GM12874 (cell line): Measurements from ENCODE around the gene SLC43A1.

Experiments used
- TF ChIP-seq, protein P1 (sequence below): IDR thresholded peaks from 2 replicates; pipeline ENCODE4 v1.5.1; 2011; ENCODE audit warnings: low read depth, mild to moderate bottlenecking, control low read depth, low read length, moderate library complexity; ENCODE audit not compliant: insufficient read depth

Gene SLC43A1

DNA sequence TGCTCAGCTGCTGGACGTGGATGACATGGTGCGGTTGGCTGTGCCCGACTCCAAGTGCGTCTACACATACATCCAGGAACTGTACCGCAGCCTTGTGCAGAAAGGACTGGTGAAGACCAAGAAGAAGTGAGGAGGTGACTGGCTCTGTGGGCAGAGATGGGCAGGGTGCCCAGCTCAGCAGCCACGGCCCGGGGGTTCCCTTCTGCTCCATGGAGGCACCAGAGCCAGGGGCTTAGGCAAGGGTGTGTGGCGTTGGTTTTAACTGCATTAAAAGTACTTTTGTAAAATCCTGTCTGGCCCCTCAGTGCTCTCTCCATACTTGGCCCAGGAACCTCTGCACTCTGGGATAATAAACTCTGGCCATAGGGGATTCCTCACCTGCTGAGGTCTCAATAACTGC, 34.5 kb upstream of the SLC43A1 start:
- TF ChIP-seq, protein P1, sequence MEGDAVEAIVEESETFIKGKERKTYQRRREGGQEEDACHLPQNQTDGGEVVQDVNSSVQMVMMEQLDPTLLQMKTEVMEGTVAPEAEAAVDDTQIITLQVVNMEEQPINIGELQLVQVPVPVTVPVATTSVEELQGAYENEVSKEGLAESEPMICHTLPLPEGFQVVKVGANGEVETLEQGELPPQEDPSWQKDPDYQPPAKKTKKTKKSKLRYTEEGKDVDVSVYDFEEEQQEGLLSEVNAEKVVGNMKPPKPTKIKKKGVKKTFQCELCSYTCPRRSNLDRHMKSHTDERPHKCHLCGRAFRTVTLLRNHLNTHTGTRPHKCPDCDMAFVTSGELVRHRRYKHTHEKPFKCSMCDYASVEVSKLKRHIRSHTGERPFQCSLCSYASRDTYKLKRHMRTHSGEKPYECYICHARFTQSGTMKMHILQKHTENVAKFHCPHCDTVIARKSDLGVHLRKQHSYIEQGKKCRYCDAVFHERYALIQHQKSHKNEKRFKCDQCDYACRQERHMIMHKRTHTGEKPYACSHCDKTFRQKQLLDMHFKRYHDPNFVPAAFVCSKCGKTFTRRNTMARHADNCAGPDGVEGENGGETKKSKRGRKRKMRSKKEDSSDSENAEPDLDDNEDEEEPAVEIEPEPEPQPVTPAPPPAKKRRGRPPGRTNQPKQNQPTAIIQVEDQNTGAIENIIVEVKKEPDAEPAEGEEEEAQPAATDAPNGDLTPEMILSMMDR: no peak

DNA sequence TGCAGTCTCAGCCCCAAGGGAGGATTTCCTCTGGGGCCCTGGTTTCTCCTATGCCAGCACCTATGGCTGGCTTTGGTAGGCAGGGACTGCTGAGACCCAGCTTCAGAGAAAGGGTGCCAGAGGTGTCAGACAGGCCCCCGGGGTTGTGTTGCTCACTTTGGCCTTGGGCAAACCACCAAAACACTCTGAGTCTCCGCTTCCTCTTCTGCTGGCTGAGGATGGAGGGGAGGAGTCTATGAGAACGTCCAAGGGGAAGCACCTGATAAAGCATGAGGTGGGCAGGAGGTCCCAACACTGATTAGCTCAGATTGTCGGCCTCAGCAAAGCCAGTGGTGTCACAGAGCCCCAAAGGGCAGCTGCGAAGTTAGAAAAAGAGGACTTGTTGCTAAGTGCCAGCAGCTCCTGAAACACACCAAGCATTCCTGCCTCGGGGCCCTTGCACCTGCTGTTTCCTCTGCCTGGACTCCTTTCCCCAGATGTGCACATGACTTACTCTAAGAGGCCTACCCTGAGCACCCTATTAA, 32.4 kb upstream of the SLC43A1 start:
- TF ChIP-seq, protein P1: no peak

DNA sequence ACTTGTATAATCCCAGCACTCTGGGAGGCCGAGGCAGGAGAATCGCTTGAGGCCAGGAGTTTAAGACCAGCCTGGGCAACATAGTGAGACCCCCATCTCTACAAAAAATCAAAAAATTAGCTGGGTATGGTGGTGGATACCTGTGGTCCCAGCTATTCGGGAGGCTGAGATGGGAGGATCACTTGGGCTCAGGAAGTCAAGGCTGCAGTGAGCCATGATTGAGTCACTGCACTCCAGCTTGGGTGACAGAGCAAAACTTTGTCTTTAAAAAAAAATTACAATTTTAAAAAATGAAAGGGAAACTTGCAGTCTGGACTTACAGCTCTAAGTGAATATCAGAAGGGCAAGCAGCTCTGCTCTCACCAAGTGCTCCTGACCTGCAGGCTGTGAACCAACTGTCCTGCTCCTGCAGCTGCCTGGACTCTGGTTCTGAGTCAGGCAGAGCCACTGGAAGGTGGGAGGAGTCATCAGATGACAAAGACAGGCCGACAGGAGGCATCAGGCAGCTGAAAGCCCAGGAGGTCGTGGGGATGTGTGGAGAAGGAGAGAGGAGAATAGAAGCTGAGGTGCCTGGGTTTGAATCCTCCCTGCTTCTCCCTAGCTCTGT, 31.5 kb upstream of the SLC43A1 start:
- TF ChIP-seq, protein P1: no peak

DNA sequence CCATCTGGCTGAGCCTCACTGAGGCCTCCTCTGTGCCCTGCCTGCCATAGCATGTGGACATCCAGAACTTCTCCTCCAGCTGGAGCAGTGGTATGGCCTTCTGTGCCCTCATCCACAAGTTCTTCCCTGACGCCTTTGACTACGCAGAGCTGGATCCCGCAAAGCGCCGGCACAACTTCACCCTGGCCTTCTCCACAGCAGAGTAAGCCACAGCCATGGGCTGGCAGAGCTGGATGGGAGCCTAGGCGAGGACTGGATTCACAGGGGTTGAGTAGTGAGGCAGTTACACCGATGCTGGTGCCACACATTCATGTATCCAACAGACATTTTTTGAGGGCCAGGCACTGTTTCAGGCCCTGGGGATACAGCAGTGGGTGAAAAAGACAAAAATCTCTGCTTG, 30.9 kb upstream of the SLC43A1 start:
- TF ChIP-seq, protein P1: no peak

DNA sequence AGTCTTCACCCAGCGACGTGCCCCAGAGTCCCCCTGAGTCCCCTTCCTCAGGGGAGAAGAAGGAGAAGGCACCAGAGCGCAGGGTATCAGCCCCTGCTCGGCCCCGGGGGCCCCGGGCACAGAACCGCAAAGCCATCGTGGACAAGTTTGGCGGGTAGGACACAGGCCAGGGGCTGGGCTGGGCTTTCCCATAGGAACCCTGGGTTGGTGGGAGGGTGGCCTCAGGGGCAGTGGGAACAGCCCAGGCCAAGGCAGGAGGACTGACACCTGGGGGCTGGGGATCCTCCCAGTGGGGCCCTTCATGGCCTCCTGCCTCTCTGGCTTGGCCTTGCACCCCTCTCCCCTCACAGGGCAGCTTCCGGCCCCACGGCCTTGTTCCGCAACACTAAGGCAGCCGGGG, 30.4 kb upstream of the SLC43A1 start:
- TF ChIP-seq, protein P1: no peak

DNA sequence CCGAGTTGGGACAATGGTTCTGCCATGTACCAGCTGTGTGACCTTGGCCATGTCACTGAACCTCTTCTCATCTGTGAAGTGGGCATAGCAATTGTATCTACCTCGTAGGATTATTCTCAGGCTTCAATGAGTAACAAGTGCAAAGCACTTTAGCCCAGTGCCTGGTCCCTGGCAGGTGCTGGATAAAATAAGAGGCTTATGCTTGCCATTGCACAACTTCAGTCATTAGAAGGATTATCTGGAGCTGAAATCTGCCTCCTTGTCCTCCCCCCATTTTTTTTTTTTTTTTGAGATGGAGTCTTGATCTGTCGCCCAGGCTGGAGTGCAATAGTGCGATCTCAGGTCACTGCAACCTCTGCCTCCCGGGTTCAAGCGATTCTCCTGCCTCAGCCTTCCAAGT, 29.1 kb upstream of the SLC43A1 start:
- TF ChIP-seq, protein P1: no peak

DNA sequence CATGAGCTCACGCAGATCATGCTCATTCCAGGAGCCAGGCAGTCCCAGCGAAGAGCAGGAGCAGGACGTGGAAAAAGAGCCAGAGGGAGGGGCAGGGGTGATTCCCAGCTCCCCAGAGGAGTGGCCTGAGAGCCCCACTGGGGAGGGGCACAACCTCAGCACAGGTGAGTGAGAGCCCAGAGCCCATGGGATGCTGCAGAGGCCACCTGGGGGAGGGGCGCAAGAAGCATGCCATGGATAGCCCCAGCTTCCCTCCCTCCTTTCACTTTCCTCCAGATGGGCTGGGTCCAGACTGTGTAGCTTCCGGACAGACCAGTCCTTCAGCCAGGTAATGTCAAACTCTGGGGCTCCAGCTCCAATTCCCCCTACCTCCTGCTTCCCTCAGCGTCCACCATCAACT, 28.1 kb upstream of the SLC43A1 start:
- TF ChIP-seq, protein P1: no peak

DNA sequence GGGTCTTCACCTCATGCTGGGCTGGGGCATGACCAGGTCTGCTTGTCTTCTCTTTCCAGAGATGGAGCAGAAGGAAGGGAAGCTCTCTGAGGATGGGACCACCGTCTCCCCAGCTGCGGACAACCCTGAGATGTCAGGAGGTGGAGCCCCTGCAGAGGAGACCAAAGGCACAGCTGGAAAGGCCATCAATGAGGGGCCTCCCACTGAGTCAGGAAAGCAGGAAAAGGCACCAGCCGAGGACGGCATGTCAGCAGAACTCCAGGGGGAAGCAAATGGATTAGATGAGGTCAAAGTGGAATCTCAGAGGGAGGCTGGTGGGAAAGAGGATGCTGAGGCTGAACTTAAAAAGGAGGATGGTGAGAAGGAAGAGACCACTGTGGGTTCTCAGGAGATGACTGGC, 27.1 kb upstream of the SLC43A1 start:
- TF ChIP-seq, protein P1: no peak
